Endothelial cell of umbilical vein (primary cell): ENCODE results near the gene ABCA7. TPM values are rescaled to one million over a fixed set of nuclear protein-coding genes. Genes with fewer than 3 reads are reported as not detected.

Experiments used
- BruUV-seq: library from RNA; stranded (reverse); fragments of 400-500 nt; replicated peaks from 2 replicates; lab custom pipeline; 2021; lab: Mats Ljungman, UMichigan
- CTCF ChIA-PET: fragments of 300-600, 350-600 bp; sonication (Branson Sonifier 250); formaldehyde crosslinking; loops from one replicate; lab custom pipeline; 2021; ENCODE audit warnings: antibody characterized with exemption, inconsistent platforms; lab: Charles Lee
- POLR2A ChIA-PET: fragments of 300-600, 350-600 bp; sonication (Branson Sonifier 250); formaldehyde crosslinking; loops from one replicate; lab custom pipeline; 2021; ENCODE audit warnings: antibody characterized with exemption, inconsistent platforms; lab: Charles Lee
- DNase-seq: peaks from one replicate; pipeline ENCODE4 v3.0.0-alpha.2; 2011; ENCODE audit warnings: low read depth, low spot score
- FAIRE-seq: peaks from 2 replicates; lab custom pipeline; 2011; peaks lifted over from hg19 to GRCh38; lab: Jason Lieb, UNC
- H2AFZ ChIP-seq: 2 replicates; pipeline ENCODE4 v1.6.0; 2012; ENCODE audit warnings: low read depth, low read length, control low read depth, inconsistent platforms
- H3K27ac ChIP-seq: 2 replicates; pipeline ENCODE4 v1.5.1; 2011; ENCODE audit warnings: low read depth, mild to moderate bottlenecking, control low read depth, low read length, moderate library complexity; ENCODE audit not compliant: insufficient read depth
- H3K27me3 ChIP-seq, 2 experiments: 2 replicates each; pipeline versions ENCODE4 v1.6.0 to v1.6.1; 2011; ENCODE audit warnings: low read length in 2 of 2, mixed read lengths in 1 of 2; ENCODE audit not compliant: control insufficient read depth in 2 of 2, insufficient read depth in 2 of 2
- H3K36me3 ChIP-seq, 2 experiments: 2 replicates in 1 of 2; 3 replicates in 1 of 2; pipeline ENCODE4 v1.5.1; 2011; ENCODE audit warnings: low read length in 2 of 2, mild to moderate bottlenecking in 1 of 2, moderate library complexity in 1 of 2; ENCODE audit not compliant: control insufficient read depth in 2 of 2, insufficient read depth in 2 of 2; ENCODE audit errors: extremely low read depth in 1 of 2
- H3K4me1 ChIP-seq: 3 replicates; pipeline ENCODE4 v1.5.1; 2011; ENCODE audit warnings: mild to moderate bottlenecking, low read length; ENCODE audit not compliant: control insufficient read depth, insufficient read depth; ENCODE audit errors: extremely low read depth
- H3K4me2 ChIP-seq: 2 replicates; pipeline ENCODE4 v1.6.1; 2011; ENCODE audit warnings: low read length, control low read depth, mixed read lengths; ENCODE audit not compliant: insufficient read depth
- H3K4me3 ChIP-seq, 3 experiments: fragments of 200-600 bp in 1 of 3; sonication (generic), shearing (Covaris generic) in 1 of 3; replicated peaks in 1 of 3; 2 replicates each; pipeline ENCODE4 v1.5.1; 2011 to 2016; ENCODE audit warnings: control low read depth in 3 of 3, low read length in 3 of 3, mild to moderate bottlenecking in 2 of 3, inconsistent platforms in 1 of 3, low read depth in 1 of 3, moderate library complexity in 1 of 3; ENCODE audit not compliant: insufficient read depth in 1 of 3
- H3K79me2 ChIP-seq: 2 replicates; pipeline ENCODE4 v1.6.0; 2012; ENCODE audit warnings: low read length, inconsistent platforms; ENCODE audit not compliant: control insufficient read depth, insufficient read depth
- H3K9ac ChIP-seq: replicated peaks from 2 replicates; pipeline ENCODE3; 2011; ENCODE audit warnings: low read length, control low read depth; ENCODE audit not compliant: insufficient read depth; ENCODE audit errors: extremely low read depth
- H3K9me1 ChIP-seq: replicated peaks from 3 replicates; pipeline ENCODE4 v1.6.0; 2011; ENCODE audit warnings: mild to moderate bottlenecking, low read length; ENCODE audit not compliant: control insufficient read depth, insufficient read depth; ENCODE audit errors: extremely low read depth
- H3K9me3 ChIP-seq: replicated peaks from 2 replicates; pipeline ENCODE4 v1.5.1; 2012; ENCODE audit warnings: low read length, inconsistent platforms; ENCODE audit not compliant: control insufficient read depth, insufficient read depth
- H4K20me1 ChIP-seq: replicated peaks from 2 replicates; pipeline ENCODE3; 2011; ENCODE audit warnings: mild to moderate bottlenecking, low read length; ENCODE audit not compliant: control insufficient read depth, insufficient read depth; ENCODE audit errors: extremely low read depth
- CTCF ChIP-seq, 2 donors: IDR thresholded peaks; 1 replicate in 1 of 2; 2 replicates in 1 of 2; pipeline ENCODE4 v1.5.1; 2011; ENCODE audit warnings: low read length in 2 of 2, mild to moderate bottlenecking in 2 of 2, moderate library complexity in 2 of 2, control low read depth in 1 of 2, inconsistent platforms in 1 of 2, low read depth in 1 of 2; ENCODE audit not compliant: insufficient read depth in 1 of 2; ENCODE audit errors: extremely low read depth in 1 of 2
- EZH2 ChIP-seq: IDR thresholded peaks from 2 replicates; pipeline ENCODE4 v1.6.1; 2012; ENCODE audit warnings: borderline replicate concordance, low read depth, mild to moderate bottlenecking, moderate library complexity, low read length, inconsistent platforms; ENCODE audit not compliant: severe bottlenecking
- FOS ChIP-seq: IDR thresholded peaks from 2 replicates; pipeline ENCODE4 v1.6.1; 2011; ENCODE audit warnings: mild to moderate bottlenecking, low read length, moderate library complexity, borderline replicate concordance; ENCODE audit not compliant: insufficient read depth
- GATA2 ChIP-seq: IDR thresholded peaks from 2 replicates; pipeline ENCODE4 v1.7.0; 2011; ENCODE audit warnings: low read depth, mild to moderate bottlenecking, moderate library complexity, mixed read lengths, low read length; ENCODE audit not compliant: insufficient read length, insufficient read depth
- JUN ChIP-seq: IDR thresholded peaks from 2 replicates; pipeline ENCODE4 v1.6.1; 2011; ENCODE audit warnings: borderline replicate concordance, low read depth; ENCODE audit not compliant: insufficient read length, insufficient read depth
- POLR2A ChIP-seq: IDR thresholded peaks from 2 replicates; pipeline ENCODE4 v1.6.1; 2012; ENCODE audit warnings: low read depth, mild to moderate bottlenecking, control low read depth, low read length
- POLR2AphosphoS5 ChIP-seq: IDR thresholded peaks from 2 replicates; pipeline ENCODE4 v1.6.1; 2012; ENCODE audit warnings: low read depth, mild to moderate bottlenecking, control low read depth, low read length, moderate library complexity; ENCODE audit not compliant: insufficient read depth
- dilution Hi-C: fragments of 300-500 bp; cut with MboI; formaldehyde crosslinking; loops from one replicate; pipeline ENCODE4 v1.15.0; 2019; ENCODE audit warnings: low sequenced_read_pairs; ENCODE audit not compliant: extremely low pct_ligation_motif_present
- intact Hi-C: fragments of 100-400 bp; cut with micrococcal nuclease; formaldehyde crosslinking; loops from one replicate; pipeline ENCODE4 v1.10.0; 2022
- polyA plus RNA-seq, 4 experiments: library from polyadenylated mRNA; depleted of rRNA in 3 of 4; stranded (reverse) in 3 of 4; unstranded in 1 of 4; fragments of >200 nt; gene quantifications; 2 replicates each; pipeline versions ENCODE4 v1.2.1 to v1.2.3, GENCODE V29; 2011 to 2012; ENCODE audit warnings: missing spikeins in 1 of 4
- total RNA-seq: library from RNA; stranded (reverse); gene quantifications from 2 replicates; pipeline ENCODE4 v1.2.3, GENCODE V29; 2021
- TF ChIP-seq, protein P1 (sequence below): IDR thresholded peaks from 2 replicates; pipeline ENCODE4 v1.6.1; 2011; ENCODE audit not compliant: insufficient read depth, insufficient read length

The ABCA7 gene
- total and polyA plus RNA-seq, 2 donors (not counting 3 experiments of a cell fraction or from before 2014, with no cell fraction given): 5.7 to 9.8 TPM

GRCh38 chr19:1108291-1109031 lies 68.6 kb downstream of the ABCA7 start:
- ChIA-PET POLR2A (no interaction called here), CTCF (no interaction called here)
- dilution Hi-C loops (no loop called here), intact Hi-C loops (loop anchor here (10.0 kb wide), 1 partner anchor 174 kb away; no protein-coding TSS in a partner anchor)
- Histone ChIP-seq H3K9me1 (no peaks in the 10 kb centered on the region), H3K4me1 (peaks cover 5% of the 10 kb centered on the region), H3K79me2 (peaks cover 18% of the 10 kb centered on the region), H3K9me3 (no peaks in the 10 kb centered on the region), H2AFZ (no peak overlapping the region), H3K9ac (no peak overlapping the region), H3K27ac (no peak overlapping the region), H3K4me2 (no peak overlapping the region), H3K36me3 (peaks cover 11 to 34% of the 10 kb centered on the region in 2 experiments), H3K4me3 (no peak overlapping the region), H4K20me1 (no peaks in the 10 kb centered on the region), H3K27me3 (no peaks in the 10 kb centered on the region)
- no peak for DNase-seq
- no TSS peak for BruUV-seq
- FAIRE-seq: no peak
- TF ChIP-seq GATA2 (no peak), FOS (no peak), JUN (no peak), POLR2A (no peak), POLR2AphosphoS5 (peak; percentile 39), CTCF (IDR thresholded peaks at IDR 0.05; ENCODE audit: extremely low read depth in 1 of 2, insufficient read depth in 1 of 2, low read depth in 1 of 2, low read length in 2 of 2) (no peak), EZH2 (no peak)
- TF ChIP-seq, protein P1, sequence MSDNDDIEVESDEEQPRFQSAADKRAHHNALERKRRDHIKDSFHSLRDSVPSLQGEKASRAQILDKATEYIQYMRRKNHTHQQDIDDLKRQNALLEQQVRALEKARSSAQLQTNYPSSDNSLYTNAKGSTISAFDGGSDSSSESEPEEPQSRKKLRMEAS: no peak
